Measurements from ENCODE around the gene MACROD2.

The MACROD2 gene

GRCh38 chr20:15561707-15562404 lies 1566.5 kb downstream of the MACROD2 start (continued):
- no peak for TF ChIP-seq ZNF362 (tag by site-specific recombination; IDR thresholded peaks at IDR 0.05)

- Histone ChIP-seq H3K27ac (ENCODE audit: extremely low read depth, low read depth, low read length) (no peak overlapping the region), H3K36me3 (ENCODE audit: control insufficient read depth in 2 of 2, insufficient read depth in 1 of 2, low read length in 2 of 2) (no peaks in the 10 kb centered on the region), H3K4me1 (ENCODE audit: control insufficient read depth, insufficient read depth, low read length) (no peaks in the 10 kb centered on the region), H3K4me3 (ENCODE audit: low read depth, low read length) (no peak overlapping the region), H3K9me3 (ENCODE audit: control insufficient read depth, insufficient read depth, low read depth, low read length) (no peaks in the 10 kb centered on the region)
- ChIA-PET CTCF (no interaction called here), POLR2A (no interaction called here)
- TF ChIP-seq ZFP3 (tag by site-specific recombination; IDR thresholded peaks at IDR 0.05; ENCODE audit: low read depth) (no peak), ZNF768 (tag by site-specific recombination; IDR thresholded peaks at IDR 0.05) (no peak), ZFHX2 (tag by site-specific recombination; conservative IDR thresholded peaks at IDR 0.05) (no peak), ZNF510 (tag by site-specific recombination; IDR thresholded peaks at IDR 0.05; ENCODE audit: insufficient replicate concordance) (no peak), ZNF571 (tag by site-specific recombination; IDR thresholded peaks at IDR 0.05) (no peak), ZBTB49 (tag by site-specific recombination; IDR thresholded peaks at IDR 0.05; ENCODE audit: low read depth) (no peak)
Observed at GRCh38 chr20:15563836-15564235, 1568.5 kb downstream of the MACROD2 start.

GRCh38 chr20:15564981-15565380 lies 1569.7 kb downstream of the MACROD2 start:
- Histone ChIP-seq H3K27ac (ENCODE audit: extremely low read depth, low read depth, low read length) (no peak overlapping the region), H3K4me3 (ENCODE audit: low read depth, low read length) (no peak overlapping the region), H3K4me1 (ENCODE audit: control insufficient read depth, insufficient read depth, low read length) (no peaks in the 10 kb centered on the region), H3K36me3 (ENCODE audit: control insufficient read depth in 2 of 2, insufficient read depth in 1 of 2, low read length in 2 of 2) (no peaks in the 10 kb centered on the region), H3K9me3 (ENCODE audit: control insufficient read depth, insufficient read depth, low read depth, low read length) (no peaks in the 10 kb centered on the region)
- ChIA-PET POLR2A (no interaction called here), CTCF (no interaction called here)
- TF ChIP-seq ZNF362 (tag by site-specific recombination; IDR thresholded peaks at IDR 0.05) (no peak), ZNF514 (tag by site-specific recombination; IDR thresholded peaks at IDR 0.05) (no peak), ZNF335 (tag by site-specific recombination; conservative IDR thresholded peaks at IDR 0.05) (no peak), KLF8 (tag by site-specific recombination; IDR thresholded peaks at IDR 0.05) (no peak), HOXC10 (CRISPR knock-in tag; IDR thresholded peaks at IDR 0.05) (no peak), ZIC2 (tag by site-specific recombination; IDR thresholded peaks at IDR 0.05) (no peak), GLIS2 (tag by site-specific recombination; IDR thresholded peaks at IDR 0.05) (no peak), SCRT2 (tag by site-specific recombination; IDR thresholded peaks at IDR 0.05) (no peak), ZNF174 (tag by site-specific recombination; IDR thresholded peaks at IDR 0.05) (no peak), ZNF248 (tag by site-specific recombination; IDR thresholded peaks at IDR 0.05) (no peak), ZSCAN4 (tag by site-specific recombination; IDR thresholded peaks at IDR 0.05) (no peak), PRDM2 (tag by site-specific recombination; IDR thresholded peaks at IDR 0.05; ENCODE audit: borderline replicate concordance) (no peak), SP7 (tag by site-specific recombination; IDR thresholded peaks at IDR 0.05) (no peak), ZNF549 (tag by site-specific recombination; IDR thresholded peaks at IDR 0.05) (no peak), ZNF48 (tag by site-specific recombination; IDR thresholded peaks at IDR 0.05) (no peak), ZNF211 (tag by site-specific recombination; IDR thresholded peaks at IDR 0.05; ENCODE audit: low read depth) (no peak)
